ENCODE data around the gene KIRREL3.
"Not testable (repeated sequence)": the region's sequence is repeated elsewhere in the genome, so short reads cannot be mapped to it uniquely, and the experiment has no call there.

KIRREL3 gene

DNA sequence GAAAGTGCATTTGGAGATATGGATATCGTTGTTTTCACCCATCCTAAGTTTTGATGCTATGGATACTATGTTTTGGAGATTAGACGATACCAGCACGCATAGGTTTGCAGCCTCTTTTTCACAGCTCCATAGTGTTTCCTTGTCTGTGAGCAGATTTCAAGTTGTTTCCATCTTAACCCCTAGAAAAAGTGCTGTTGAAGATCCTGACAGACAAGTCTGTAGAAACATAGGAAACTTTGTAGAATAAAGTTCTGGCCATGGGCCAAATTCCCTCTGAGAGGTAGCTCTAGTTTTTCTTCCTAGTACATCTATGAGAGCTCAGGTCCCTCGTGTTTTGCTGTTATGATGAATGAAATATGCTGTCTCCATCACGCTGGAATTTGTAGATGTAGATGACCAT, 612.7 kb downstream of the KIRREL3 start:
- Histone ChIP-seq H3K27me3 (ENCODE audit: insufficient read depth, poor library complexity, severe bottlenecking) (no peaks in the 10 kb centered on the region), H3K4me3 (replicated peaks; ENCODE audit: insufficient read depth, low read length) (no peak overlapping the region), H3K27ac (replicated peaks) (0 out of 2 replicates have a peak overlapping the region, but pooled peaks have one; percentile 2)
- TF ChIP-seq POLR2AphosphoS5 (IDR thresholded peaks at IDR 0.05; ENCODE audit: low read depth), result no peak
- TF ChIP-seq, protein P1, sequence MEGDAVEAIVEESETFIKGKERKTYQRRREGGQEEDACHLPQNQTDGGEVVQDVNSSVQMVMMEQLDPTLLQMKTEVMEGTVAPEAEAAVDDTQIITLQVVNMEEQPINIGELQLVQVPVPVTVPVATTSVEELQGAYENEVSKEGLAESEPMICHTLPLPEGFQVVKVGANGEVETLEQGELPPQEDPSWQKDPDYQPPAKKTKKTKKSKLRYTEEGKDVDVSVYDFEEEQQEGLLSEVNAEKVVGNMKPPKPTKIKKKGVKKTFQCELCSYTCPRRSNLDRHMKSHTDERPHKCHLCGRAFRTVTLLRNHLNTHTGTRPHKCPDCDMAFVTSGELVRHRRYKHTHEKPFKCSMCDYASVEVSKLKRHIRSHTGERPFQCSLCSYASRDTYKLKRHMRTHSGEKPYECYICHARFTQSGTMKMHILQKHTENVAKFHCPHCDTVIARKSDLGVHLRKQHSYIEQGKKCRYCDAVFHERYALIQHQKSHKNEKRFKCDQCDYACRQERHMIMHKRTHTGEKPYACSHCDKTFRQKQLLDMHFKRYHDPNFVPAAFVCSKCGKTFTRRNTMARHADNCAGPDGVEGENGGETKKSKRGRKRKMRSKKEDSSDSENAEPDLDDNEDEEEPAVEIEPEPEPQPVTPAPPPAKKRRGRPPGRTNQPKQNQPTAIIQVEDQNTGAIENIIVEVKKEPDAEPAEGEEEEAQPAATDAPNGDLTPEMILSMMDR (IDR thresholded peaks at IDR 0.05; ENCODE audit: insufficient read depth, low read length), result no peak
- TF ChIP-seq SPI1 (IDR thresholded peaks at IDR 0.05; ENCODE audit: borderline replicate concordance, low read depth), result no peak
- TF ChIP-seq, protein P2, sequence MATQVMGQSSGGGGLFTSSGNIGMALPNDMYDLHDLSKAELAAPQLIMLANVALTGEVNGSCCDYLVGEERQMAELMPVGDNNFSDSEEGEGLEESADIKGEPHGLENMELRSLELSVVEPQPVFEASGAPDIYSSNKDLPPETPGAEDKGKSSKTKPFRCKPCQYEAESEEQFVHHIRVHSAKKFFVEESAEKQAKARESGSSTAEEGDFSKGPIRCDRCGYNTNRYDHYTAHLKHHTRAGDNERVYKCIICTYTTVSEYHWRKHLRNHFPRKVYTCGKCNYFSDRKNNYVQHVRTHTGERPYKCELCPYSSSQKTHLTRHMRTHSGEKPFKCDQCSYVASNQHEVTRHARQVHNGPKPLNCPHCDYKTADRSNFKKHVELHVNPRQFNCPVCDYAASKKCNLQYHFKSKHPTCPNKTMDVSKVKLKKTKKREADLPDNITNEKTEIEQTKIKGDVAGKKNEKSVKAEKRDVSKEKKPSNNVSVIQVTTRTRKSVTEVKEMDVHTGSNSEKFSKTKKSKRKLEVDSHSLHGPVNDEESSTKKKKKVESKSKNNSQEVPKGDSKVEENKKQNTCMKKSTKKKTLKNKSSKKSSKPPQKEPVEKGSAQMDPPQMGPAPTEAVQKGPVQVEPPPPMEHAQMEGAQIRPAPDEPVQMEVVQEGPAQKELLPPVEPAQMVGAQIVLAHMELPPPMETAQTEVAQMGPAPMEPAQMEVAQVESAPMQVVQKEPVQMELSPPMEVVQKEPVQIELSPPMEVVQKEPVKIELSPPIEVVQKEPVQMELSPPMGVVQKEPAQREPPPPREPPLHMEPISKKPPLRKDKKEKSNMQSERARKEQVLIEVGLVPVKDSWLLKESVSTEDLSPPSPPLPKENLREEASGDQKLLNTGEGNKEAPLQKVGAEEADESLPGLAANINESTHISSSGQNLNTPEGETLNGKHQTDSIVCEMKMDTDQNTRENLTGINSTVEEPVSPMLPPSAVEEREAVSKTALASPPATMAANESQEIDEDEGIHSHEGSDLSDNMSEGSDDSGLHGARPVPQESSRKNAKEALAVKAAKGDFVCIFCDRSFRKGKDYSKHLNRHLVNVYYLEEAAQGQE (IDR thresholded peaks at IDR 0.05; ENCODE audit: insufficient replicate concordance, low read depth), result no peak
- TF ChIP-seq GABPA (IDR thresholded peaks at IDR 0.05; ENCODE audit: low read depth), result no peak
- no peak for DNase-seq (ENCODE audit: low read depth in 1 of 2, low spot score in 1 of 2)

DNA sequence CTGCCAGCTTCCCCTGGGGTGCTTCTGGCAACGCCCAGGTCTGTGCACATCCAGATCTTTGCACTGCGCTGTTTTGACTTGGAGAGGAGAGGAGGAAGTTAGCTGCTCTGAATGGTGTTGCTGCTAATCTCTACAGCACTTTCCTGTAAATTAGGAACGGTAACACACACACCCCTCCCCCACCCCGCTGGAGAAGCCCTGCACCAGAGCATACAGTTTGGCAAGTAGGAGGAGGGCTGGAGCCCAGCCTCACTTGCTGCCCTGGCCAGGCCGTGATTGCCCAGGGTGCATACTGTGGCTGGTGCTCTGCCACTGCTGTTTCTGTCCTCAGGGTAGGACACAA, 613.9 kb downstream of the KIRREL3 start:
- peak overlapping the region; percentile 70 for H3K27ac ChIP-seq (replicated peaks)
- H3K27me3 ChIP-seq (ENCODE audit: insufficient read depth, poor library complexity, severe bottlenecking); H3K4me3 ChIP-seq (replicated peaks; ENCODE audit: insufficient read depth, low read length): not testable (repeated sequence)
- peak; percentile 37 to 96 for DNase-seq (ENCODE audit: low read depth in 1 of 2, low spot score in 1 of 2)
- 0 out of 2 replicates have a peak, but pooled peaks have one; percentile 1 for TF ChIP-seq POLR2AphosphoS5 (IDR thresholded peaks at IDR 0.05; ENCODE audit: low read depth)

DNA sequence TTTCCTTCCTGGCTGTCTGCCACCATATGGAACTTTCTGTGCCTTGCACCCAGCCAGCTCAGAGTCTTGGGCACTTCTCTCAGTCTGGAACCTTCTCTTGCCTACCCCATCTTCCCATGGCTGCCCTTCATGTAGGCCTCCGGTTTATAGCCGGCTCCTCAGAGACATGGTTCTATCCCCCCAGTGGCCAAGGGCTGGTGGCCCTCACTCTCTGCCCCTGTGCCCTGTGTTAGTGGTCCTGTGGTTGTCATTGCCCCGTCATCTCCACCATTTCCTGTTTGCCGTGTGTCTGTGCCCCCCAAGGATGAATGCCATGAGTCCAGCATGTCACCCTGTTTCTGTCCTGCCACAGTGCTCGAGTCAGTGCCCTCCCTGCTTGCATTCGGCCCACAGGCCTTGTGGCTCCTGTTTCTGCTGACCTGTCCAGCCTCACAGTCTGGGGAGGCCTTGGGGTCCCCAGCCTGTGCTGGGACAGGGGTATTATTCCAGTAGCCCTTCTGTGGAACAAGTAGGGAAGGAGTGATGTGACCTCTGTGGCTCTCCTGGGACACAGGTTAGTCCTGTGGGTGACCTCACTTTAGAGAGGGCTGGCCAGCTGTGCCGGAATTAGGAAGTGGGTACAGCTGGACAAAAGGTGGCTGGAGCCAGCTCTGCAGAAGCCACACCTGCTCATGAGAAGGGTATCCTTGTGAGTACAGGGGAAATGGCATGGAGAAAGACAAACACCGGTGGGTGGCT, 614.4 kb downstream of the KIRREL3 start:
- Histone ChIP-seq H3K4me3 (replicated peaks; ENCODE audit: insufficient read depth, low read length) (no peak overlapping the region), H3K27me3 (ENCODE audit: insufficient read depth, poor library complexity, severe bottlenecking) (no peaks in the 10 kb centered on the region), H3K27ac (replicated peaks) (peak overlapping the region; percentile 70)
- TF ChIP-seq SPI1 (IDR thresholded peaks at IDR 0.05; ENCODE audit: borderline replicate concordance, low read depth) (peak; percentile 27; the same call in 1 of the 2 replicates), POLR2AphosphoS5 (IDR thresholded peaks at IDR 0.05; ENCODE audit: low read depth) (peak; percentile 37; the same call in 1 of the 2 replicates)
- TF ChIP-seq, protein P2 (IDR thresholded peaks at IDR 0.05; ENCODE audit: insufficient replicate concordance, low read depth), result no peak
- DNase-seq (ENCODE audit: low read depth in 1 of 2, low spot score in 1 of 2), result peak in 1 of 2 experiments; percentile 16

DNA sequence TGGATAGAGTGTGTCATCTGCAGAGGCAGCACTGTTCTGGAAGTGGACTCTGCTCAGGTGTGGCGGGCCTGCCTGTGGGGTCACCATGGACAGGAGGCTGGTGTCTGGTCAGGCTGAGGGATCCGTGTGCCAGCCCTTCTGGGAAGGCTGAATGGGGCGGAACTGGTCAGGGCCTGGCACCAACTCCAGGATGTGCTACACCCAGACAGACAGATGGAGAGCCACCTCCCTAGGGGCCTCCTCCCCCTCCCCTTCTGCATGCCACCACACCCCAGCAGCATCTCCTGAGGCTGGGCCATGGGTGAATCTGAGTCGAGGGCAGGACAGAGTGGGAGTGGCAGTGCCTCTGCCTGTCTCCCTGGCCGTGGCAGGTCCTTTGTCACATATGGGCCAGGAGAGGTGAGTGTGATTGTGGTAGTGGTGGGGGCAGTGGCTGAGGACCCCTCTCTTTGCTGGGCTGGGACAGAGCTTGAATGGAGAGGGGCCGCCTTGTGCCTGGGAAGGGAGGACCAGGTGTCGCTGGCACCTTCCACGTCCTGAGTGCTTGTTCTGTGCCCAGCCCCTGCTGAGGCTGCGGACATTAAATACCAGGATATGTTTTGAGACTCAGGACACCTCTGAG, 616.0 kb downstream of the KIRREL3 start:
- DNase-seq (ENCODE audit: low read depth in 1 of 2, low spot score in 1 of 2), result no peak
- no peak for TF ChIP-seq GABPA (IDR thresholded peaks at IDR 0.05; ENCODE audit: low read depth)
- Histone ChIP-seq H3K27ac (replicated peaks) (no peak overlapping the region), H3K4me3 (replicated peaks; ENCODE audit: insufficient read depth, low read length) (no peak overlapping the region), H3K27me3 (ENCODE audit: insufficient read depth, poor library complexity, severe bottlenecking) (no peaks in the 10 kb centered on the region)

DNA sequence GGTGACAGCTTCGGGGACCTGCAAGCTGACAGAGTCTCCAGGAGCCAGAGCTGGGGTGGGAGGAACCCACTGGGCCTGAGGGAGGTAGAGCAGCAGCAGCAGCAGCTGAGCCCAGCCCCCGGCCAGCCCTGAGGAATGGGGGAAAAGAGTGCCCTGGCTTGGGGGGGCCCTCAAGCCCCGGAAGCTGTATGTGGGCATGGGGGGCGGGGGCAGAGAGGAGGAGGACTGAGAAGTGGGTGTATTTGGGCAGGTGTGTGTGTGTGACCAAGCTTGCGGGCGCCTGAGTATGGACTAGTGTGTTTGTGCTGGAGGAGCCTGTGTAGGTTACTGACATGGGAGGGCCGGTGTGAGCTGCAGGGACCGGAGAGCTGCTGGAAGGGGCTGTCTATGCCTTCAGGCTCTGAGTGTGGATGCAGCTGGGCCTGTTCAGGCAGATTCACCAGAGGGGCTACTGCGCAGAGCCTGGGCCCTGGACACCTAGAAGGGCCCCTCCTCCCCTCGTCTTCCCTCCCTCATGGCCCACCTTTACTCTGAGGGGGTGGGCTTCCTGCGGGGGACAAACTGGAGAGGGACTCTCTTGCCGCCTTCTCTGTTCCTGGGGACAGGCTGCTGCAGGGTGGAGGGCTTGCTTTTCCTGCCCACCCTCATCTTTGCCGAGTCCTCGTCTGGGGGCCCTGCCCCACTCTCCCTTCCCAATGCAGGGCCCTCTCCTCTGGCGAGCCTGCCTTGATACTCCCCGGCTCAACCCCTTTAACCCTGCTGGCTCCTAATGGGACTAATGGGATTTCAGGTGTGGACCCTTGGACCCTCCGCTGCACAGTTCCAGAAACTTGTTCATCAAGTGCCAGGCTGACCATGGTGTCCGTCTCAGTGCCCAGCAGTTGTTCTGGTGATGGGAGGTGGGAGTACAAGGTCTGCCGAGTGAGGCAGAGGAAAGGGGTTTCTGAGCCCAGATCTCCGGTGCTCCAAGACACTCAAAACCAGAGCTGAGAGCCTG, 616.9 kb downstream of the KIRREL3 start:
- Histone ChIP-seq H3K27me3 (ENCODE audit: insufficient read depth, poor library complexity, severe bottlenecking) (no peaks in the 10 kb centered on the region), H3K27ac (replicated peaks) (no peak overlapping the region), H3K4me3 (replicated peaks; ENCODE audit: insufficient read depth, low read length) (no peak overlapping the region)
- no peak for TF ChIP-seq SPI1 (IDR thresholded peaks at IDR 0.05; ENCODE audit: borderline replicate concordance, low read depth)
- TF ChIP-seq, protein P2 (IDR thresholded peaks at IDR 0.05; ENCODE audit: insufficient replicate concordance, low read depth), result no peak
- TF ChIP-seq, protein P1 (IDR thresholded peaks at IDR 0.05; ENCODE audit: insufficient read depth, low read length), result no peak
- no peak for TF ChIP-seq POLR2AphosphoS5 (IDR thresholded peaks at IDR 0.05; ENCODE audit: low read depth)
- TF ChIP-seq GABPA (IDR thresholded peaks at IDR 0.05; ENCODE audit: low read depth), result no peak
- DNase-seq (ENCODE audit: low read depth in 1 of 2, low spot score in 1 of 2), result no peak

Data from HL-60 (cell line).